ENCODE measurements around the gene INSRR. TPM values are rescaled to one million over a fixed set of nuclear protein-coding genes. Genes with fewer than 3 reads are reported as not detected.

Gene INSRR
- total RNA-seq: 0.05 TPM in 1 of 2 replicates, not detected in the other
- not detected for polyA plus RNA-seq (2012)

DNA sequence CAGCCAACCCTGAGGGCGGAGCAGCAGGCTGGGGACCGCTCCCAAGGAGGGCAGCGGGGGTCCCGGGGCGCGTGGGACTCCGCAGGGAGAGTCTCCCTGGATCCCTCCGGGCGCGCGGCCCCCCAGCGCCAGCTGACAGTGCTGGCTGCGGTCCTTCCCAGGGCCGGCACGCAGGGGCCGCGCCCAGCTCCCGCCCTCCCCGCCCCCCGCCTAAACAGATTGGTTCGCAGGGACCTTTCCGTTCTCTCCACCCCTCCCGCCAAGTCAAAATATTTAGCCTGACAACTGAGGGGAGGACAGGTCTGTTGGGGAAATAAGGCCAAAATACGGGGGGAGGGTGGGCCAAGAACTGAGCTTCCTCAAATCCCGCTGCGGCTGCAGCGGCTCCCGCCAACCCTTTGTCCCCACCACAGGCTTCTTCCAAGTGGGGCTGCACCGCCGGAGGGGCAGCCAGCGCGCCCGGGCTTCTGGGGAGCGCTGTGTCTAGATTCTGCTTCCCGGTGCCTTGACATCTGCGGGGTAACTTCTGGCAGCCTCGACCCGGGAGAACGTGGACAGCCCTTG lies at the start of gene INSRR:
TSS of gene INSRR (minus strand) at position 159 of the 564 bp plus-strand sequence. CDS start 496 bp downstream, outside the sequence.
- DNase-seq (ENCODE audit: low read depth): peak; percentile 17

- no peak for DNase-seq (ENCODE audit: low read depth)
Measured at GRCh38 chr1:156908541-156908940, 49.6 kb upstream of the INSRR start.

DNA sequence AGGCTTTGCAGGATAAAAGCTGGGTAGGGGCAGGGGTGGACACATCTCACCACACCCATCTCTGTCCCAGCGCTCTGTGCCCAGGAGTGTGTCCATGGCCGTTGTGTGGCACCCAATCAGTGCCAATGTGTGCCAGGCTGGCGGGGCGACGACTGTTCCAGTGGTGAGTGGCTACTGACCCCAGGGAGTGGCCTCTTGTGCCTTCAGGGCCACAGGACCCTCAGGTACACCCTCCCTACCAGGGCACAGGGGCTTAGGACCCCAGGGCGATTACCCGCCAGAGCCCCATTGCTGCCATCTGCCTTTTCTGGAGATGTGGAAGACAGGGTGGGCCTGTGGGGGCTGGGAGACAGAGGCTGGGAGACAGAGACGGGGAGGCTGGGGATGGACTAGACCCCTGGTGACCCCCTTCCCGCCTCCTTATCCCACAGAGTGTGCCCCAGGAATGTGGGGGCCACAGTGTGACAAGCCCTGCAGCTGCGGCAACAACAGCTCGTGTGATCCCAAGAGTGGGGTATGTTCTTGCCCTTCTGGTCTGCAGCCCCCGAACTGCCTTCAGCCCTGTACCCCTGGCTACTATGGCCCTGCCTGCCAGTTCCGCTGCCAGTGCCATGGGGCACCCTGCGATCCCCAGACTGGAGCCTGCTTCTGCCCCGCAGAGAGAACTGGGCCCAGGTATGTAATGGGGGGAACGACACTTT lies 47.4 kb upstream of the INSRR start:
- no peak for DNase-seq (ENCODE audit: low read depth)

DNA sequence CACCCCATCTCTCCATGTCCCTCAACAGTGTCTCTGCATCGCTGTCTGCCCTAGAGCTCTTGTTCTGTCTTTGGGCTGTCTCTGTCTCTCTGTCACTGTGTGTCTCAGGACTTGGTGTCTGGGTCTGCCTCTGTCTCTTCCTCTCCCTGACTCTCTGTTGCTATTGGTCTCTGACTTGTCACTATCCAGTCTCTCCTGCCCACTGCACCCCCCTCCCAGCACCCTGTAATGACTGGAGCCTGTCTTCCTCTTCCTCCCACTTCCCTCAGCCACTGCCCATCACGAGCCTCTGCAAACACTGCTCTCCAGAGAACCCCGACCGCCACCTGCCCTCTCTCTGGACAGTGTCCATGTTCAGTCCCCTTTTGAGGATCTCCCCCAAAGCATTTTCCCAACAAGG lies 46.7 kb upstream of the INSRR start:
- no peak for DNase-seq (ENCODE audit: low read depth)

DNA sequence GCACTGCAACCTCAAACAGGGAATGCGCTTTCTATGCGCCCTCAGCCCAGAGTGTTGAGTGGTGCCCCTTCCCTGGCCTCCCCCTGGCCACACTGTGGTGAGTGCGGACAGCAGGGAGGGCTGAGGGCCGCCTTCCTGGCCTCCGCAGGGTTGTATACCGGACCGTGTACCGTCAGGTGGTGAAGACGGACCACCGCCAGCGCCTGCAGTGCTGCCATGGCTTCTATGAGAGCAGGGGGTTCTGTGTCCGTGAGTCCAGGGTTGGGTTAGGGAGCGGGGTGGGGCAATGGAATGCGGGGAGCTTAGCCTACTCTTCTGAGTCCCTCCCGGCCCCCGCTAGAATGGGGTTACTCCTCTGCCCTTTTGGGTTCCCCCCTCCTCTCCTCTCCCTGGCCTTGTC lies 46.3 kb upstream of the INSRR start:
- no peak for DNase-seq (ENCODE audit: low read depth)

DNA sequence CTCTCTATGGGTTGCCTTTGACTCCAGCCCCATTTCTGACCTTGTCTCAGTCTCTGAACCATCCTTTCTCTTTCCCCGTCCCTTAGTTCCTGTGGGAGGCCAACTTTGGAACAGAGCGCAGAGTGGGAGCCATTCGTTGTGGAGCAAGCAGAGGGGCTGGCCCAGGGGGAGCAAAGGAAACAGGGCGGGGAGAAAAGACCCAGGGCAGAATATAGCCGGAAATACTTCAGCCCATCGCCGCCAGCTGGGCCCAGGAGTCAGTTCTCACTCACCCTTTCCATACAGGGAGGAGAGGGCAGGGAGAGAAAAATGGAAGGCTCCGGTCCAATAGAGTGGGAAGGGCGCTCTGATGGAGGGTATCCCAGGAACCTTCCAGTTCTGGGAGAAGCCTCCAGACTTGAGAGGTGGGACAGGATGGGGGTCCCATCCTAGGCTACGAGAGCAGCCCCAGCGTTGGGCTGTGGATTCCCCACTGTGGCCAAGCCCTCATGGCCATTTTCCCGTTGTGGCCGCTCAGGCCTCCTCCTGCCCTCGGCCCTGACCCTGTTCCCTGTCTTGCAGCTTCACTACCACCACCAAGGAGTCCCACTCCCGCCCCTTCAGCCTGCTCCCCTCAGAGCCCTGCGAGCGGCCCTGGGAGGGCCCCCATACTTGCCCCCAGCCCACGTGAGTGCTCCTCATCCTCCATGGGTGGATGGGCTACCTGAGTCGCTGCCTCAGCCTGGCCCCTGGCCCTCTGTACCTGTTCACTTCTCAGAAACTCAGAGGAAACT lies 45.5 kb upstream of the INSRR start:
- DNase-seq (ENCODE audit: low read depth): no peak

GRCh38 chr1:156903328-156904091 lies 44.6 kb upstream of the INSRR start:
- no peak for DNase-seq (ENCODE audit: low read depth)

DNA sequence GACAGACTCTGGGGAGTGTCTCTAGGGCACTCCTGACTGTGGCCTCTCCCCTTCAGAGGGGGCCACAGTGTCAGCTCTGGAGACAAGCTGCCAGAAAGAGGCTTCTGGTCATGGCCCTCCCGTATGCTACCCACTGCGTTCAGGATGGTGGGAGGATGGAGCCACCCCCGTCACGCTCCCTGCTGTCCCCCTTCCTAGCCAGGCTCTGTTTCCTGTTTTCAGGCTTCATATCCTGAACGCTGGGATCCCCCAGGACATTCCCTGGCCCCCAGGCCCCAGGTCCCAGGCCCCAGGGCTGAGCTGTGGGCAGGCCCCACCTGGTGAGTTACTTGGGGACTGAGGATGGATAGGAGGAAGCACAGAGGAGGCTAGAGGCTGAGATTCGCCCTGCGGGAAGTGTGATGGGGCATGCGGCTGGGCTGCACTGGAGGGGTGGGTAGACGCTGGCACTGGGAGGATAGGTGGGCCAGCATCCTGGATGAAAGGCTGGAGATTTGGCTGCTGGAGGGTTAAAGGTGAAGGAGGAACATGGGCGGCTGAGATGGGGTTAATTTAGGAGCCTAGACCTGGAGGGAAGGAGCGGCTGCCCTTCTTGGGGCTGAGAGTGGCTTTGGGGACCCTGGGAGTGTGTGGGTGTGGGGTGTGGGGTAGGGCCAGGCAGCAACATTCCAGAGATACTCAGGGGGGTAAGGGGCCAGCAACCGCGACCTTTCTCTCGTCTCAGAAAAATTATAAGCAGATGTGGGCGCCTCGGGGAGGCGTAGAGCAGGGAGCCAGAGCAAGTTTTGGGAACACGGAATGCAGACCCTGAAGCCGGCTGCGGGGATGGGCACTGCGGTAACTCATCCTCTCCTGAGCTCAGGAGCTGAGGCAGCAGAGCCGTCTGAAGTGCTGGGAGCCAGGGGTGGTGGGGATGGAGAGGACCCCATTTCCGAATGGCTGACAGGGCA lies 43.3 kb upstream of the INSRR start:
- DNase-seq (ENCODE audit: low read depth): no peak

DNA sequence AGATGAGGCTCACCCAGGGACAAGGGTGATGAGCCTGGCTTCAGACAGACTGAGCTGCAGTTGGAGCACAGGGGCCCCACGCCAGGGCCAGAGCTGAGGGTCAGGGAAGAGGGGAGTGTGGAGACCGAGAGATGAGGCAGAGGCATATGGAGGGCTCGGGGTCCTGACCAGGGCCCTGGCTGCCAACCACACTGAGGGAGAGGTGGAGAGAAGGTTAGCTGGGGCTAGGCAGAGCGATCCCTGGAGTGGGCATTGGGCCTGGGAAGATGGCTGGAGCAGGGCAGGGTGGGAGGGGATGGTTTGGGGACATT lies 42.6 kb upstream of the INSRR start:
- no peak for DNase-seq (ENCODE audit: low read depth)

DNA sequence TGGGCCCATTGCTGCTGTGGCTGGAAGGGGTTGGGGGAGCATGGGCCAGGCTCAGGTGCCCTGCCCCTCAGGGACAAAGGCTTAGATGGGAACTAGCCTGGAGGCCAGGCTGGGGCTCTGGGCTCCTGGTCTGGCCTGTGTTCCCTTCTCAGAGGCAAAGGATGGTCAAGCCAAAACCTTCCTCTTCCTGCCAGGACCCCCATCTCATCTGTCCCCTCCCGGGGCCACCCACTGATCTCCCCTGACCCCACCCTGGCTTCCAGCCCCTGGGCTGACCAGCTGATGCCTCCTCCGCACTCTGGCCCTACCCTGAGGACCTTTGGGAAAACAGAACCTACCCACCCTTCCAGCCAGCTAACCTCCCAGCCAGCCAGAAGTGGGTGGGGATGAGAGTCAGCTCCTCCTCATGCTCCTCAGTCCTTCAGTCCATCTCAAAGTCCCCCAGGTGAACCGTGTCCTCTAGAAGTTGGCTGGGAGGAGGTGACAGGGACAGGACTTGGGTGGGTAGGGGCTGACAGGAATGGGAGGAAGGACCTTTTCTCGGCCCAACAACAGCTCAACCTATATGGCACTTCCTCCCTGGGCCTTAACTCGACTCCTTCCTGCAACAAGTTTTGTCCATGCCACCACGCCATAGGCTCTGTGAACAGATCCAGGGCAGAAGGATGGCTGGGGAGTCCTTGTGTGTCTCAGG lies 42.1 kb upstream of the INSRR start:
- no peak for DNase-seq (ENCODE audit: low read depth)

- no peak for DNase-seq (ENCODE audit: low read depth)
Measured at GRCh38 chr1:156899956-156900718, 41.2 kb upstream of the INSRR start.

GRCh38 chr1:156898971-156899664 lies 40.2 kb upstream of the INSRR start:
- no peak for DNase-seq (ENCODE audit: low read depth)

DNA sequence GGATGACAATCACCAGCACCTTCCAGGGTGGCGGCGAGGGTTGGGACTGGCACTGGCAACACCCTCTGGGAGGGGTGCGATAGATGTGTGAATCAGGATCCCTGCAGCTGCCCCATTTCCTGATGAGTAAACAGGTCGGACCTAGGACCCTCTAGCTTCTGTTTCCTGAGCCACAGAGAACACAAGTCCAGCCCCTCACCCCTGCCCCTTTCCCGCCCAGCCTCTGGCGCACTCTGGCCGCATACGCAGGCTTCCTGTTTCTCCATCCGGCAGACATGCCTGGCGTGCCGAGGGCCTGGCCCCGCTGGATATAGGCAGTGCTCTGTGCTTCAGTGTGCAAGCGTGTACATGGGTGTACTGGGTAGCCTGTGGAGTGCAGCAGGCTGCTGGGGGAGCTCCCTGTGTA lies 39.2 kb upstream of the INSRR start:
- no peak for DNase-seq (ENCODE audit: low read depth)

DNA sequence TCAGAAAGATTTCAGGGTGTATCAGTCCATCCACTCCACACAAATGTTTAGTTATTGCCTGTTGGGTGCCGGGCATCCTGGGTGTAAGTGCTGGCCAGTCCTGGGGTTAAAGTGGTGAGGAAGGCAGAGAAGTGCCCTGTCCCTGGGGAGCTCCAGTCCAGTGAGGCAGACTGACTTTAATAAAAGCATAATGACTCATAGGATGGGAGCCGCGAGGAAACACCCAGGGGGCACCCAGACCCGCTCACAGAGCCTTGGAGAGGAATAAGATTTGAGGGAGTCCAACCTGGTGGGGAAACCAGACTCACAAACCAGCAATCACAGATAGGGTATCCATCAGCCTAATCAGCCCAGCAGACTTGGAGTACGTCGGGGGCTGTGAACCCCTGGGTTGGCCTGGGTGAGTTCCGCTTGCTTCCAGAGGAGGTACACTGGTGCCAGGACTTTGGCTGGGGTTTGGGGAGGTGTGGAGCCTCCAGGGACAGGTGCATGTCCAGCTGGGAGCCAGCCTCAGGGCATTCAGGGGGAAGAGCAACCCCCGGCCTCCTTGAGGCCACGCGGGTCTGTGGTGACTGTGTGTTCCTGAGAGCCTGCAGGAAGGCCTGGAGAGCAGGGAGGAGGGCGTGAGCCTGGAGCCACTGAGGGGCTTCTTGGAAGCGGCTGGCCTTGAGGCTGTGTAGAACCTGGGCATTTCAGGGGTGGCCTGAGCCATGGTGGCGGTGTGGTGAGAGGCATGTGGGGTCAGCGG lies 38.3 kb upstream of the INSRR start:
- DNase-seq (ENCODE audit: low read depth): peak; percentile 61

GRCh38 chr1:156896490-156897033 lies 37.6 kb upstream of the INSRR start:
- peak; percentile 52 for DNase-seq (ENCODE audit: low read depth)

DNA sequence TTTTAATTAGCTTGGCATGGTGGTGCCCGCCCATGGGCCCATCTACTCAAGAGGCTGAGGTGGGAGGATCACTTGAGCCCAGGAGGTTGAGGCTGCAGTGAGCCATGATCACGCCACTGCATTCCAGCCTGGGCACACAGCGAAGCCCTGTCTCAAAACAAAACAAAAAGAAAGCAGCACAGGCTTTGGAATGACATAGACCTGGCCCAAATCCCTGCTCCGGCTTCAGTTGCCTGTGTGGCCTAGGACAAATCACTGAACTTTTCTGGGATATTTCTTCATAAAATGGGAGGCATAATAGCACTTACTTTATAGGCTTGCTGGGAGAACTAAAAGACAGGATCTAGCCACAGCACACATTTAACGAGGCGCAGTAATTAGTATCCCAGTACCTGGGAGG lies 37.0 kb upstream of the INSRR start:
- no peak for DNase-seq (ENCODE audit: low read depth)

DNA sequence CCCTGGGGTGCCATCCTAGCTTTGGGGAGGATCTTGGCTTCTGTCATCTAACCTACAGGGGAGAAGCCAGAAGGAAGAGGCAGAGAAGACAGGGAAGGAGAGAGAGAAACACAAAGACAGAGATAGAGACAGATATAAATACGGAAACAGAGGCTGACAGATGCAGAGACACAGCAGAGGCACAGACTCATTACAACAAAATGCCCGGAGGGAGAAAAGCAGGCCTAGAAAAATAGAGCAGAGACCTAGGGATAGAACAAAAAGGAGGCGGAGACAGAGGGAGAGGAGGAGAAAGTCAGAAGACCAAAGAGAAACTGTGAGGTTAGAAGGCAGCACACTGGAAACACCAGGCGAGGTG lies 36.5 kb upstream of the INSRR start:
- no peak for DNase-seq (ENCODE audit: low read depth)

Data from myocyte (in vitro differentiated cells).